Type B pancreatic cell (in vitro differentiated cells): ENCODE results near the gene WBP4. TPM values are rescaled to one million over a fixed set of nuclear protein-coding genes. Genes with fewer than 3 reads are reported as not detected.

Experiments
- DNase-seq: peaks from one replicate; pipeline ENCODE4 v3.0.0; 2021; ENCODE audit warnings: mixed read lengths; ENCODE audit not compliant: unreplicated experiment; ENCODE audit errors: extremely low spot score
- H3K27ac Mint-ChIP-seq: 2 replicates; pipeline ENCODE4 v1.8.0; 2021; ENCODE audit warnings: mild to moderate bottlenecking, mixed read lengths
- H3K27me3 Mint-ChIP-seq: 2 replicates; pipeline ENCODE4 v1.8.0; 2021; ENCODE audit warnings: mixed read lengths
- H3K36me3 Mint-ChIP-seq: 2 replicates; pipeline ENCODE4 v1.8.0; 2021; ENCODE audit warnings: mixed read lengths
- H3K4me1 Mint-ChIP-seq: one replicate; pipeline ENCODE4 v1.8.0; 2021; ENCODE audit warnings: mixed read lengths; ENCODE audit not compliant: unreplicated experiment
- H3K4me3 Mint-ChIP-seq: 2 replicates; pipeline ENCODE4 v1.8.0; 2021; ENCODE audit warnings: mild to moderate bottlenecking, mixed read lengths
- H3K9me3 Mint-ChIP-seq: 2 replicates; pipeline ENCODE4 v1.8.0; 2021; ENCODE audit warnings: mixed read lengths
- CTCF ChIP-seq: fragments of 200-600 bp; sonication (generic); conservative IDR thresholded peaks from 2 replicates; pipeline ENCODE4 v1.5.0; 2021; ENCODE audit warnings: antibody characterized with exemption, mild to moderate bottlenecking
- total RNA-seq: library from RNA; stranded (reverse); gene quantifications from 2 replicates; pipeline ENCODE4 v1.2.1, GENCODE V29; 2021; ENCODE audit warnings: low replicate concordance

WBP4 gene
- total RNA-seq, 1 donor from 2014 or later = 7.9 TPM

- Mint-ChIP-seq H3K4me1 (peaks cover 13% of the 10 kb centered on the region), H3K27ac (no peak overlapping the region), H3K36me3 (peaks cover 35% of the 10 kb centered on the region), H3K27me3 (no peaks in the 10 kb centered on the region), H3K9me3 (peaks cover 11% of the 10 kb centered on the region), H3K4me3 (no peak overlapping the region)
- no peak for DNase-seq
- no peak for TF ChIP-seq CTCF
These were observed 11.5 kb upstream of the WBP4 start for GRCh38 chr13:41049480-41050440.

- Mint-ChIP-seq H3K9me3 (peaks cover 11% of the 10 kb centered on the region), H3K27me3 (no peaks in the 10 kb centered on the region), H3K27ac (no peak overlapping the region), H3K4me3 (no peak overlapping the region), H3K36me3 (peaks cover 33% of the 10 kb centered on the region), H3K4me1 (peaks cover 33% of the 10 kb centered on the region)
- TF ChIP-seq CTCF = no peak
- DNase-seq = no peak
These were observed 8.9 kb upstream of the WBP4 start for GRCh38 chr13:41052441-41052840.

GRCh38 chr13:41053384-41053826 is 7.9 kb upstream of the WBP4 start:
- Mint-ChIP-seq H3K4me3 (no peak overlapping the region), H3K4me1 (peaks cover 40% of the 10 kb centered on the region), H3K36me3 (peaks cover 37% of the 10 kb centered on the region), H3K9me3 (peaks cover 11% of the 10 kb centered on the region), H3K27me3 (no peaks in the 10 kb centered on the region), H3K27ac (no peak overlapping the region)
- DNase-seq = no peak
- TF ChIP-seq CTCF = no peak

GRCh38 chr13:41054212-41054877 is 7.0 kb upstream of the WBP4 start:
- H3K27me3 Mint-ChIP-seq = no peaks in the 10 kb centered on the region
- H3K9me3 Mint-ChIP-seq = peaks cover 4% of the 10 kb centered on the region
- peak; percentile 78 for TF ChIP-seq CTCF
- H3K27ac Mint-ChIP-seq = peak overlapping the region; percentile 67
- DNase-seq = no peak
- H3K36me3 Mint-ChIP-seq = peaks cover 29% of the 10 kb centered on the region
- H3K4me1 Mint-ChIP-seq = peaks cover 41% of the 10 kb centered on the region
- H3K4me3 Mint-ChIP-seq = peak overlapping the region; percentile 15

- peak; percentile 46 for TF ChIP-seq CTCF
- Mint-ChIP-seq H3K27me3 (no peaks in the 10 kb centered on the region), H3K27ac (peak overlapping the region; percentile 67), H3K4me3 (peak overlapping the region; percentile 3), H3K9me3 (no peaks in the 10 kb centered on the region), H3K4me1 (peaks cover 41% of the 10 kb centered on the region), H3K36me3 (peaks cover 21% of the 10 kb centered on the region)
- no peak for DNase-seq
These were observed 6.2 kb upstream of the WBP4 start for GRCh38 chr13:41054919-41055619.
